DMS114 treated with DMSO at 0.1 percent for 48 hours (cell line): ENCODE results near the gene TAF9B.
A peak's percentile ranks its signal among the peaks of the same experiment; 100 is the strongest.
"Not testable (repeated sequence)": the region's sequence is repeated elsewhere in the genome, so short reads cannot be mapped to it uniquely, and the experiment has no call there.

Experiments
- DNase-seq: peaks from one replicate; lab custom pipeline; 2025; ENCODE audit not compliant: unreplicated experiment; lab: John Stamatoyannopoulos, UW

TAF9B gene

DNA sequence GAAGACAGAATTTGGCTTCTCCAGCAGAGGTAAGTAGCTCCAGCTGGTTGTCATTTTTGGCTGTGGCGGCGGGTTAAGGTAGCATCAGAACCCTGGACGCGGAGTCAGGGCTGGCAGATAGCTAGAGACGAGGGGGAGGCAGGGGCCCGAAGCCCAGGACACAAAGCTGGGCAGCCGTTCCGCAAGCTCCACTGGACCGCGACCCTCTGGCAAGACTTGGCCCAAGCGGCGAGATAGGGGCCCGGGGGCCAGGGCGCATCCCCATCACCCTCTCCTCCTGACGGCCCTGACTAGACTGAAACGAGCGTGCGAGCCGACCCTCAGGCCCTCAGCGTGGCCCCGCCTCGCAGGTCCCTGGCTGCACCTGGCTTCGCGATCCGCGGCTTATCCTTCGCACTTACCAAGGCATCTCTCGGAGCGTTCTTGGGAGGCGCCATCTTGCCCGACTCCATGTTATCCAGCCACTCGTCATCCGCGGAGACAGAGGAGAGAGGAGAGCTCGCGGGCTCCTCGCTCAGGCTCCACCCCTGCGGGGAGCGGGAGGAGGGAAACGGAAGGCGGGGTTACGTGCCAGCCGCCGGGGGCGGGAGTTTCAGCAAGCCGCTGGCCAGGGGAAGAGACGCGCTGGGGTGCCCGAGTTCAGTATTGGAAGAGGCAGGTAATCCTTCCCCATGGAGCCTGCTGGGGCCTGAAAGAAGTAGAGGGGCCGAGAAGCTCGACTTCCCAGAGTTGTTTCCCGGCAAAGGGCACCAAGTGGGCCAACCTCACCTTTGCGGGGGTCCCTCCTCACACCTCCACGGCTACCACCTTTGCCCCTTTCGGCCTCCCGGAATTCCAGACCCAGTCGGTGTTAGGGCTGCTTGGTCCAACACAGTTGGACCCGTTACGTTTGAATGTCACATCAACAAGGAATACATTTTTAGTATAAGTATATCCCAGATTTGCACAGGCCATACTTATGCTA is at the start of gene TAF9B:
Gene TAF9B (minus strand): TSS at position 491 of the 964 bp plus-strand sequence. CDS start 39 bp downstream, at position 452.
- DNase-seq = peak; percentile 65

GRCh38 chrX:78182881-78183280 is 43.4 kb upstream of the TAF9B start:
- DNase-seq = no peak

DNA sequence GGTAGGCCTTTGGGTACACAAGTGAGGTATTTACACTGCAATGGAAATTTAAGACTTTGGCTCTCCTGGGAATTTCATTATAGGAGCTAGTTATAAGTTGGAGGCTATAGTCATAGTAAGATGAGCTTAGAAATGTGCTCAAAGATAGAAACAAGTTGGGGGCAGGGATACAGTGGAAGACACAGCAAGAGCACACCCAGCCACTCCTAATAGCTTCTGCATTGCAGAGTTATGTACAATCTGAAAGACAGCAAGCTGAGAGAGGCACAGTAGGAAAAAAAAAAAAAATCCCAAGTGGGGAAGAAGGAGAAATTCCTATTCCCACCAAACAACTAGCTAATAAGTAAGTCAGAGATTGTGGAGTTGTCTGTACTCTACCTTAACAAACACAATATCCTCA is 41.9 kb upstream of the TAF9B start:
- no peak for DNase-seq

DNA sequence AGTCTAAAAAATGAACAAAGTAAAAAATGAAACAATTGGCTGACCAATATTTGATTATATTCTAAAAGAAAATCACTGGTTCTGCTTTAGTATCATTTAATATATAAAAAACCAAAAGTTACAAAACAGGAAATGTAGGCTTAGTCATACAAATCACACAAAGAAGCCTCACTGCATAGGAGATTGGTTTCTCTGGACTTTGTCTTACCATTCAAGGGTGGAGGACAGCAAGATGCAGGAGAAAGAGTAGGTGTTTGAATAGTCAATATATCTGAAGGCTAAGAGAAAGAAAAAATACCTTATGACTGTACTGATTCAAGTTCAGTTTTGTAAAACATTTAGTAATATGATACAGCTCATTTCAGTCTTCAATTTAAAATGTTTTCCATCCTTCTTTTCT is 28.6 kb upstream of the TAF9B start:
- DNase-seq = no peak

GRCh38 chrX:78165425-78165824 is 26.0 kb upstream of the TAF9B start:
- no peak for DNase-seq

DNA sequence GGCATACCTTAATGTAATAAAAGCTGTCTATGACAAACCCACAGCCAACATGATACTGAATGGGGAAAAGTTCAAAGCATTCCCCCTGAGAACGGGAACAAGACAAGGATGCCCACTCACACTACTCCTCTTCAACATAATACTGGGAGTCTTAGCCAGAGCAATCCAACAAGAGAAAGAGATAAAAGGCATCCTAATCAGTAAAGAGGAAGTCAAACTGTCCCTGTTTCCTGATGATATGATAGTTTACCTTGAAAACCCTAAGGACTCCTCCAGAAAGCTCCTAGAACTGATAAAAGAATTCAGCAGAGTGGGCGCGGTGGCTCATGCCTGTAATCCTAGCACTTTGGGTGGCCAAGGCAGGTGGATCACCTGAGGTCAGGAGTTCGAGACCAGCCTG is 23.7 kb upstream of the TAF9B start:
- DNase-seq = not testable (repeated sequence)

DNA sequence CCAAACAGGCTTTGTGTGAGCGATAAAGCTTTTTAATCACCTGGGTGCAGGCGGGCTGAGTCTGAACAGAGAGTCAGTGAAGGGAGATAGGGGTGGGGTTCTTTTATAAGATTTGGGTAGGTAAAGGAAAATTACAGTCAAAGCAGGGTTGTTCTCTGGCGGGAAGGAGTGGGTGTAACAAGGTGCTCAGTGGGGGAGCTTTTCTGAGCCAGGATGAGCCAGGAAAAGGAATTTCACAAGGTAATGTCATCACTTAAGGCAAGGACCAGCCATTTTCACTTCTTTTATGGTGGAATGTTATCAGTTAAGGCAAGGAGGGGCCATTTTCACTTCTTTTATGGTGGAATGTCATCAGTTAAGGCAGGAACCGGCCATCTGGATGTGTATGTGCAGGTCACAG is 21.3 kb upstream of the TAF9B start:
- not testable (repeated sequence) for DNase-seq

- not testable (repeated sequence) for DNase-seq
Observed at GRCh38 chrX:78157846-78158245, 18.4 kb upstream of the TAF9B start.

DNA sequence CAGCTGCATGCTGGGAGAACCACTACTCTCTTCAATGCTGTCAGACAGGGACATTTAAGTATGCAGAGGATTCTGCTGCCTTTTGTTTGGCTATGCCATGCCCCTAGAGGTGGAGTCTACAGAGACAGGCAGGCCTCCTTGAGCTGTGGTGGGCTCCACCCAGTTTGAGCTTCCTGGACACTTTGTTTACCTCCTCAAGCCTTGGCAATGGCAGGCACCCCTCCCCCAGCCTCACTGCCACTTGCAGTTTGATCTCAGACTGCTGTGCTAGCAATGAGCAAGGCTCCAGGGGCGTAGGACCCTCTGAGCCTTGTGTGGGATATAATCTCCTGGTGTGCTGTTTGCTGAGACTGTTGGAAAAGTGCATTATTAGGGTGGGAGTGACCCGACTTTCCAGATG is 17.9 kb upstream of the TAF9B start:
- DNase-seq = not testable (repeated sequence)

DNA sequence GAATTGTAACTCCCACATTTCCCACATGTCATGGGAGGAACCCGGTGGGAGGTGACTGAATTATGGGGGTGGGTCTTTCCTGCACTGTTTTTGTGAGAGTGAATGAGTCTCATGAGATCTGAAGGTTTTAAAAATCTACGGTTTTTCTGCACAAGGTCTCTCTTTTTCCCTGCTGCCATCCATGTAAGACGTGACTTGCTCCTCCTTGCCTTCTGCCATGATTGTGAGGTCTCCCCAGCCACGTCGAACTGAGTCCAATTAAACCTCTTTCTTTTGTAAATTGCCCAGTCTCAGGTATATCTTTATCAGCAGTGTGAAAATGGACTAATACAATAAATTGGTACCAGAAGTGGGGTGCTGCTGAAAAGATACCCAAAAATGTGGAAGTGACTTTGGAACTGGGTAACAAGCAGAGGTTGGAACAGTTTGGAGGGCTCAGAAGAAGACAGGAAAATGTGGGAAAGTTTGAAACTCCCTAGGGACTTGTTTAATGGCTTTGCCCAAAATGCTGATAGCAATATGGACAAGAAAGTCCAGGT is 7.6 kb upstream of the TAF9B start:
- not testable (repeated sequence) for DNase-seq

DNA sequence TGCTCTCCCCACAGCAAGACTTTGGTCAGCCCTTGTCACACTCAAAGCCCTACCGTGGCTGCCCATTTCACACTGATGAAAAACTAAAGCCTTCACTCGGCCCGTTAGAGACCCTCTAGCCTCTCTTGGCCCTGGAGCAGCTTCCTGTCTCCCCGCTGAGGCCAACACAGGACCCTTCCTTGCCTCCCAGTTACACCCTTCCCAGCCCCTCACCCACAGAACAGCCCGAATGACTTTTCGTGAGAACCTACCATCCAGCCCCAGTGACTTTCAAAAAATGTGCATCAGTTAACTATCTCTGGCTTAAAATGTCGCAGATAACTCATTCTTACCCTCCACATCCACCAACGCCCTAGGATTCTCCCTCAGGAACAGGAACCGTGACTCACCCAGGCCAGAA is 756 bp upstream of the TAF9B start:
- DNase-seq = no peak

DNA sequence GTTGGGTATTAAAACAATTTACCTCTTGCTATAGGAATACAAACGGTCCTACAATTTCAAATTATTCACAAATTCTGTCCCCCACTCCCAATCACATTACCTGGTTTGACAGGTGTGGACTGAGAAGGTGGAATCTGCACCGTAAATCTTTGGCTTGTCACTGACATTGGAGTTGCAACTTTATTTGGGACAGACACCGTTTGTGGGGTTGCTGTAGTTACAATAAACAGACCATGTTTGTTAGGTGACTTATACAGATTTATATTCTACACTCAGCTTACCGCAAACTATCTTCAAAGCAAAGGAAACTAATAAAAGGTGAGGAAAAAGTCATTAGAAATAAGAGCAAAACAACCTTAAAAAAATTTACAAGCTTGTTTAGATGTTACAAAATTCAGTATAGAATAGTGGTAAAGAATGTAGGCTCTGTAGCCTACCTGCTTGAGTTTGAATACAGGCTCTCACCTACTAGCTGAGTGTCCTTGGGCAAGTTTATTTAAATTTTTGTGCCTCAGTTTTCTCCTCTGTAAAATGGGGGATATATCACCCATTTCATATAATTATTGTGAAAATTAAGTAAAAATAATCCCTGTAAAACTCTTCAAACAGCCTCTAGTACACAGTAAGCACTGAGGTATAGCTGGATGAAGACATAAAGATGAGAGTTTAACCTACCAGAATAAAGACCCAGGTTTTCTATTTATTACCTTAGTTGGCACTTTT is 6.1 kb downstream of the TAF9B start:
- DNase-seq = no peak

DNA sequence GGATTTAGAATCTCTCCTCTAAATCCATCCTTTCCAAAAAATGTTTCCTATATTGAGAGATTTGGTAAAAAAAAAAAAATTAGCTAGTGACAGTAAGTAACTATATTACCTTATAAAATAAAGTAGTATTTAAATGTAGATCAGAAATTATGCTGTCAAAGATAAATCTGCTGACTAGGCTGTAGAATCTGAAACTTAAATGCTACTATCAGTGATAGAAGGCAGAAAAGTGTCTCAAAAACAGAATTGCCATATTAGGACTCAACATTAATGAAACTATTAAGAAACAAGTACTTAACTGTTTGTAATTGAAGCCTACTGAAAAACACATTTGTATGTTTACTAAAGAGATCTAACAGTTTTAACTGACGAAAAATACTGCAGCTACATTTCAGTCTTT is 8.3 kb downstream of the TAF9B start:
- DNase-seq = no peak

GRCh38 chrX:78130396-78130795 is 9.1 kb downstream of the TAF9B start:
- no peak for DNase-seq

GRCh38 chrX:78129714-78130113 is 9.7 kb downstream of the TAF9B start:
- DNase-seq = no peak

DNA sequence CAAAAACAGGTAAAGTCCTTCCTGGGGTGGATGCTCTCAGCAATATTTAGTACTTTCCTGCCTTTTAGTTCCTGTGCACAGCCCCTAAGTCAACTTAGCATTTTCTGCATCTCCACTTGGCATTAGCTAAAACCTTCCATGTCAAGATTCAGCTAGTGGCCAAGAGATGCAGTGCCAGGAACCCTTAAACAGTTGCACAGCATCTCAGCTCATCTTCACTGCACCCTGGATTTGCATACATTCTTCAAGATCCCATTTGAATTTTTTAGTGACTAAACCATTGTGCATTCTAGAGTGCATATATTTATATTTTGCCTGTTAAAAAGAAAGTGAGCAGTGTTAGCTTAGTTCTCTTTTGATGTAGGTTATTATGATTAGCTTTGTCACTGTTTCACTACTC is 13.7 kb downstream of the TAF9B start:
- not testable (repeated sequence) for DNase-seq

- no peak for DNase-seq
Observed at GRCh38 chrX:78125148-78125547, 14.3 kb downstream of the TAF9B start.

DNA sequence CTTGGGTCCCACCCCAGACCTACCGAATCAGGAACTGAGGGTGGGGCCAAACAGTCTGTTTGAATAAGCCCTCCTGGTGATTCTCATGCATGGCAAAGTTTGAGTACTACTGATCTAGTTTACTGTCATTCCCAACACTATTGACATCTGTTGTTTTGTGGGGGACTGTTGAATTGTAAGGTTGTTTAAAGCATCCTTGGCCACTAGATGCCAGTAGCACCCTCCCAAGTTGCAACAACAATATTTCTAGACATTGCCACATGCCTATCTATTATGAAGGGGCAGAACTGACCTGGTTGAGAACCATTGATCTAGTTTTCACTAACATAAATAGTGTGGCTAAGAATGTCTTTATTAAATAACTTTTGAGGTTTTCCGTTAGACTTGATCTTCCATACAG is 15.1 kb downstream of the TAF9B start:
- no peak for DNase-seq

DNA sequence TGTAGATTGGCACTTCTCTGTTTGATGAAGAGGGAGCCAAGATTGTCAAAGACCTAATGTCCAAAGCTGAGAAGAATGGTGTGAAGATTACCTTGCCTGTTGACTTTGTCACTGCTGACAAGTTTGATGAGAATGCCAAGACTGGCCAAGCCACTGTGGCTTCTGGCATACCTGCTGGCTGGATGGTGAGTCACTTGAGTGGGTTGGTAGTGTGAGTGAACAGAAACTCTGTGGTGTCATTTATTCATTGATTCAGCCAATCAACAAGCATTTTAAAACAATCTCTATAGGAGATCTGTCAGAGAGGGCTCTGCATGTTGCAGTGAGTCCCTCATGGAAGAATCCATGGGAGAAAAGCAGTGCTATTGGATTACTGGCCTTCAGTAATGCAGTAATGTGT is 16.3 kb downstream of the TAF9B start:
- DNase-seq = no peak

- no peak for DNase-seq
Observed at GRCh38 chrX:78119521-78120227, 19.8 kb downstream of the TAF9B start.

- DNase-seq = no peak
Observed at GRCh38 chrX:78118628-78119027, 20.8 kb downstream of the TAF9B start.
